Measurements from ENCODE around the gene MAPK8.

MAPK8 gene

DNA sequence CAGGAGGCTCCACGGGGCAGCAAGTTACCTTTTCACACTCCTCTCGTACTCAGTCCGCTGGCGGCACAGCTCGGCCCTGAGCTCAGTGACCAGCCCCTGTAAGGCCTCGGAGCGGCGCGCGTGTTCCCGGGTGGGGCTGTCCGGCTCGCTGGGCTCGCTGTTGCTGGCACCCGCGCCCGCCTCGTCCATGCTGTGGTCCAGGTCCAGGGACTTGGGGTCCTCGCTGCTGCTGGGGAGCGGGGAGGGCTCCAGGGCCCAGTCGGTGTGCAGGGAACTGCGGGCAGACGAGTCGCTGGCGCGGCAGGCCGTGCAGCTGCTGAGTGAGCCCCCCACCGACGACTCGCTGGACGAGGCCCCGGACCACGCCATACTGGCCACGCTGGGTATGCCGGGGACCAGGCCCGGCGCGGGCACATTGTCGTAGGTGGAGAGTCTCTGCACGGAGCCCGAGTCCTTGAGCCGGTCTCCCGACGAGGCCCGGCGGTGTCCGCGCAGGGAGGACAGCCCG, 143.8 kb downstream of the MAPK8 start:
- DNase-seq (ENCODE audit: low read depth): no peak

DNA sequence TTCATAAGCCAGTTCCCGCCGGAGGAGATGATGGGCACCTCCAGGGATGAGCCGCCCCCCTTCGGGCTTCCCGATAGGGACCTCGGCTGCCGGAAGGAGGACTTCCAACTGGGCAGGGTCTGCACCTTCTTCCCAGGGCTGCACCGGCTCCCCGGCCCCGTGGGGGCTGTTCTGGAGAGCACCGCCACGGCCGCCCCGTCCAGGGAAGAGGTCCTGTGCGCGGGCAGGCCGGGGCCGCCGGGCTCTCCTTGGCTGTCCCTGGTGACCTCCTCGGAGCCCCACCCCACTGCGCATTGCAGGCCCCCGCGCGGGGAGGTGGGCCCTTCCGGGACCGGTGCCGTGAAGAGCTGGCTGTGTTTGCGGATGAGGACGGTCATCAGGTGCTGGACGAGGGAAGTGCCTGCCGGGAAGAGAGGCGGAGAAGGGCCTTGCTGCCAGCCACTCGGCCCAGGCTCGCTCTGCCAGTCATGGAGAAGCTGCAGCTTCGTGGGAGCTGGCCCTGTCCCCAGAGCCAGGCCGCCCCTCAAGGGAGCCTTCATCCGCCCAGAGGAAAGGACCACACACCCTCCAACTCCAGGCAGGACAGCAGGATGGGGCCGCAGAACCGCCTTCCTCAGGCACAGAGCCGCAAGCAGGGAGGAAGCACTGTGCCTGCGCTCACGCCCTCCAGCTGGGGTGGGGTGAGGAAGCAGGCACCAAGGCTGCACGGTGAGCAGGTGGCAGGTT, 144.4 kb downstream of the MAPK8 start:
- DNase-seq (ENCODE audit: low read depth): no peak

DNA sequence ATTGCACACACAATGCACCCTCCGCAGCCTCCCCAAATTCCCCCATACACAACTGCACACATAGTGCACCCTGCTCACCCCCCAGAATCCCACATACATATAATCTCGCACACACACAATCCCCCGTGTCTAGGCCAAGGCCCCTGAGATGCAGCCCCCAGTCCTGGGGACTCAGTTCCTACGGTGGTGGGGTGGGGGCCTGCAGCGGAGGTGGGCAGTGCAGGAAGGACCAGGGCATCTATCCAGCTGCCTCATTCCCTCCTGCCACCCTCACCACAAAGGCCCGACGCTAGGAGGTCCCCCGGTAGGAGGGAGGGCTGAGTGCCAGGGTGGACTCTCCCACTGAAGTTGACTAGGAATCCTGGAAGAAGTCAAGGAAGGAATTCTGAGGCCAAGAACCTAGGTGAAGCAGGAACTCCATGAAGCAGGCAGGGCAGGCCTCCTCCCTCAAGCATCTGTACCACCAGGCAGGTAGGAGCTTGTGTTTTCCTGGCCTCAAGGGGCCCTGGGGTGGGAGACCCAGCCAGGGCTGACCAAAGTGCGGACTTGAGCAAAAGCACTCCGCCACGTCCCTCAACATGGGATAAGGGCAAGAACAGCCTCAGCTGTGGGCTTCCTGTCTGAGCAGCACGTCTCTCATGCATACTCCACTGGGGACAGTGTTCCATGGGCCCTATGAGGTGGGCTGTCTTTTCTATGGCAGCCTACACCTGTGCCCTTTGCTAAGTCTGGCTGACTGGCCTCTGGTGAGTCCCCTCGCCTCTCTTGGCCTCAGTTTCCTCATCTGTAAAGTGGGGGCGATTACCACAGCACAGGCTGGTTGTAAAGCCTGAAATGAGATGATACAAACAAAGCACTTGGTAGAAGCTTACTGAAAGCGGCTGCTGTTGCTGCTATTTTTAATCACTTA, 145.7 kb downstream of the MAPK8 start:
- DNase-seq (ENCODE audit: low read depth): no peak

DNA sequence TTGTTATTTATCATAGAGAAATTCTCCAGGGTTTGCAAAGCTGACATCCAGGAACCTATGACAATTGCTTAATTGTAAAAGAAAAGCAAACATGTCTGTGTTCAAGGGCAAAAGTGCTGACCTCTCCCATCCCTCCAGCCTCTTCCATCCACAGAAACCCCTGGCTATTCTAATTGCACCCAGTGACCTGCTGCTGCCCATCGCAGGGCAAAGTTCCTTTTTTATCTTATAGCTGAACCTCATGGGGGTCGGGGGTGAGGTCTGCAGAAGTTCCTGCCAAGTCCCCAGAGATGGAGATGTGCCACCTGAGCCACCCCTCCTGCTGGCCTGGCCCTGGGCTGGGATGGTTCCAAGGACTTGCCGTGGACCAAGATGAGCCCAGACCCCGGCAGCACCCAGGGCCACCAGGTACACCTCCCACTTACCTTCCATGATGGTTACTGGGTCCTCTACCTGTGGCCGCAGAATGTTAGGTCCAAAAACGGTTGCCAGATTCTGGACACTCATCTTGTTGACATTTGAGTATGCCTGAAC, 146.5 kb downstream of the MAPK8 start:
- DNase-seq (ENCODE audit: low read depth): no peak

DNA sequence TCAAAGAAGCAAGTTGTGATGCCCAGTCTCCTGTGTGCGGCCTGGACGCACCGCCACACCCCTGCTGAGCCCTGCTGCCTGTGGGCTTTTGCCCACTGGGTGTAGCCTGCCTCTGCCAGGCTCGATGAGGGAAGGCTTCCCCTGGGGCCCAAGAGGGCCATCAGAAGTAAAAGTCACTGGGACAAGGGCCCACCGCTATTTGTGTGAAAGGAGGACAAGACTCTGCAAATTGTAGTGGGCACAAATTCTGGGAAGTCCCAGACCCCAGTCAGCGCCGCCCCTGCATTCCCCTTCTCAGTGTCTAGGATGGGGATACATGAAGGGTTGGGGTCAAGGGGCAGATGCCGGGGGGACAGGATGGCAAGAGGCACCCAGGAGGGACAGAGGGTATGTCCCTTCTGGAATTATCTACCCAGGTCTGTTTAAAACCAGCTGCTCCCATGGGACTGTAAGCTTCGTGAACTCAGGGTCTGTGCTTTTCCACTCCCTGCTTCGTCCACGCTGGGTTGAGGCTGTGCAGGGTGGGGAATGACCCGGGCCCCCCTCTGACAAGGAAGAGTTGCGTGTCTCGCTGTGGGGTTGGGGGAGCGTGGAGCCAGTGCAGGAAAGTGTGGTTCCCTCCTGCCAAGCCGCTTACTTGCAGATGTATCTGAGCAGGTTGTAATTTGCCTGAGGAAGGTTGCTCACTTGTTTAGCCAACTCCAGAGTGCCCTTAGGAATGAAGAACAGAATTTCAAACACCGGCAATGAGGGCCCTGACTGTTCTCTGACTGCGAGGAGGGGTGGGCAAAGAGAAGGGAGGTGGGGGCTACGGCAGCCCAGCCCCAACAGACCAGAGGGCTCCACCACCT, 147.2 kb downstream of the MAPK8 start:
- no peak for DNase-seq (ENCODE audit: low read depth)

DNA sequence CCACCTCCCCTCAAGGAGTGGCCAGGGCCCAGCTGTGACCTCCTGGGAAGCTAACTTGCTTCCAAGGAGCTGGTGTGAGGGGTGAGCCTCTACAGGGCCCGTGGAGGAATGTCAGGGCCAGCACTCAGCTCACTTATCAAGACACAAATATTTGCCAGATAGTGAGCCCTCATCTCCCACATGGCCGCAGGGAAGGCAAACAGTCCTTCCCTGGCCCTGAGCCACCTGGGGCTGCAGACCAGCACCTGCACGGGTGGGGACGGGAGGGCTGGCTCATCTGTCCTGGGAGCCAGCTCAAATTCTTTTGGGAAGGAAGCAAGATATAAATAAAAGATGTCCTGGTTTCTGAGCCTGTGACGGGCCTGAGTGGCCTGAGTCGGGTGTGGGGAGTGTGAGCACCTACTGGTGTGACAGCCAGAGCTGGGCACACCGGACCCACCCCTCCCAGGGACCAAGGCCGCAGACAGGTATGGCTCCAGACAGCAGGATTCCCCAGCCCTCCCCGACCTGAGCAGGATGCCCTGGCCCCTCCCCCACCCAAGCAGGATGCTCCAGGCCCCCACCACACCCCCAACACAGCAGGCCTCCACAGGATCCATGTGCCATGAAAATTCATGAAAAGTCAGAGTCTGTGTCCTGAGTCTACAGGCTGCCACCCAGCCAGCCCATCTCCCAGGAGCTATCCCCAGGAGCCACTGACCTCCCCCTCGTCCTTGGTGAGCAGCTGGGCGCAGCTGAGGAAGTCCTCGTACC, 148.0 kb downstream of the MAPK8 start:
- no peak for DNase-seq (ENCODE audit: low read depth)

DNA sequence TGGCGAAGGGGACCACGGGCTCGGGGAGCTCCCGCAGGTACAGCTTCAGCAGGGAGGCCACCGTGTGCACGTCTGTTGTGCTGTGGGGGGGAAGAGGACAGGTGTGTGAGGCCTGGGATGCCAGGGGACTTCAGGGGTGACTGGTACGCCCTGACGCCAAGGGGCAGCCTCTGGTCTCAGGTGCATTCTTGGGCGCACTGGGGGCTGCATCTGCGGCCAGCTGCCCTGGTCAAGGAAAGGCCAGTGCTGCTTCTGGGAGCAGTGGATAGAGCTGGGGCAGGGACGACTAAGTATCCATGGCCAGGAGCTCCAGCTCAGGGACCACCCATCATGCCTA, 148.5 kb downstream of the MAPK8 start:
- DNase-seq (ENCODE audit: low read depth): no peak

DNA sequence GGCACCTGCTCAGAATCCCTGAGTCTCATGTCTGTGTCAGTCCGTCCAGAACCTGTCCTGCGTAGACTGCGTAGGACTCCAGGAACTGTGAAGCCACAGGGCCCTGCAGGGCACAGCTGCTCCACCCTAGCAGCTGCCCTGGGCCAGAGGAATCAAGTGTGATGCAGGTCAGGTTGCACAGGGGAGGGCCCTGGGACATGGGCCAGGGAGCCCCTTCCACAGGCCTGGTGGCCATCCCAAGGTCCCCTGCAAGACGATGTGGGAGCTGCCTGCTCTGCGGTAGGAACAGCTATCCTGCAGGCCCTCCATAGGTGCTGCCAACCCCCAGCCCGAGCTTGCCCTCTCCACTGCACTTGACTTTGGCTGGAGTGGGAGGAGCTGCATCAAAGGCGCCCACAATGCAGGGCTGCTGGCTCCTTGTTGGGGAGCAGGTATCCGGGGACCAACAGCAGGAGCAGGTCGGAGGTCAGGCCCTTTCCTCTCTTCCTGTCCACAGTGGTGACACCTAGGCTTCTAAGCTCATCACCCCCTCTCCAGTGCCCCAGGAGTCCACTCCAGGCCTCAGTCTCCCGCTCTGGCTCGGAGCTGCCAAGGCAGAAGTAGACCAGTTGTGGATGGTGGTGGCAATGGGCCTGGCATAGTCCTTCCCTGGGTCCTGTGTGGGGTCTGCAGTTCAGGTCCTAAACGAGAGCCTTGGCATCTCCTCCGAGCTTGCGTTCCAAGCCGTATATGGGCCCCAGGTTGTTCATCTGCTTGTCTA, 149.1 kb downstream of the MAPK8 start:
- no peak for DNase-seq (ENCODE audit: low read depth)

DNA sequence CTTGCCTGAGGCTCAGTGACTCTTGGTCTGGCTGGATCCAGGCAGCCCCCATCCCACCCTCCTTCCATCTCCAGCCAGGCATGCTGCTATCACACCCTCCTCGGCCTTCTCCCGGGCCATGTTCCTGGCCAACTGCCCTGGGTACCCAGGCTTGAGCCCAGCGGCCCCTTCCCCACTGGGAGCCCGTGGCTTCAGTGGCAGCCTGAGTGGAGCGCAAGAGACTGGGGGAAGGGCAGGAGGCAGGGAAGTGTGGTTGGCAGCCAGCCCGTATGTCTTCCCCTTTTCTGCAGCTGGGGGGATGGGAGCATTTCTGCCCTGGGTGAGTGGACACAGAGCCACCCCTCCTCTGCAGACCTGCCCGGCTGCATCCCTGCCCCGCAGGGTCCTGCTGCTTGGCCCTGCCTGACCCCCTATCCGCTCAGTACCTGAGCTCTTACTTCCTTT, 149.9 kb downstream of the MAPK8 start:
- no peak for DNase-seq (ENCODE audit: low read depth)

DNA sequence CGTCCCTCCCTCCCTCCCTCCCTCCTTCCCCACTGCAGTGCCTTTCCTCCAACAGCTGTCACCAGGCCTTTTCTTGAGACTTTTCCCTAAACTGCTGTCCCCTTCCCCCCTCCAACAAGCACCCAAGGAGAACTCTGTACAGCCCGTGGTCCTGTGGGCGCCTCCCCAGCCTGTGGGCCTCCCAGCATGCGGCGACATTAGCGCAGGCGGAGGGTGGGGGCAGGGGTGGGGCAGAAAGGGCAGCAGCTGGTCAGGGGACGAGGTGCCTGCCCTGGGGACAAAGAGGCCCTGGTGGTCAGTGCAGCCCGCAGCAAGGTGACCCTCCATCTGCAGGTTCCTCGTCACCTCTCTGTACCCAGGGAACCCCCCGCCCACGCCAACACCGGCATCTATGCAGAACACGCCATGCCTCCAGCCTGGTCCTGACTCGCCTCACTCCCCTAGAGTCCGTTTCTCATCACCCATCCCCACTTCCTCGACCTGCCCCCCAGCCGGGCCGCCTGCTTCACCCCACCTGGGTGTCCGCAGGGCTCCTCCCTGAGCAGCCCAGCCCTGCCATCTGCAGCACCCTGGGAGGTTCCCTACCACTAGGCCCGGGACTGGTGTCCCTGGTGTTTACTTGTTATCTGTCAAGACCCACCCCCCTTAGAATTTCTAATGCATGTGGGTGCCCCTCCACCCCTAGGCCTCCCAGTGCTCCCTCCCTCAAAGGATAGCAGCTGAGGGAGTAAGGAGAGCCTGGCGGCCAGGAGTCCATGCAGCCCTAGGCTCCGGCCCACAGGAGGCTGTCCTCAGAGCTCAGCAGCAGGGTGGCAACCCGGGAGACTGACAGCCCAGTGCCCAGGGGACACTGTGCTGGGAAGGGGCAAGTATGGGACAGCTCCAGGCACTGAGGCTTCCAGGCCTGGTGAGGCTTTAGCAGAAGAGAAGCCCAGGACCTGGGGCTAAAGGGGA, 150.6 kb downstream of the MAPK8 start:
- DNase-seq (ENCODE audit: low read depth): no peak

DNA sequence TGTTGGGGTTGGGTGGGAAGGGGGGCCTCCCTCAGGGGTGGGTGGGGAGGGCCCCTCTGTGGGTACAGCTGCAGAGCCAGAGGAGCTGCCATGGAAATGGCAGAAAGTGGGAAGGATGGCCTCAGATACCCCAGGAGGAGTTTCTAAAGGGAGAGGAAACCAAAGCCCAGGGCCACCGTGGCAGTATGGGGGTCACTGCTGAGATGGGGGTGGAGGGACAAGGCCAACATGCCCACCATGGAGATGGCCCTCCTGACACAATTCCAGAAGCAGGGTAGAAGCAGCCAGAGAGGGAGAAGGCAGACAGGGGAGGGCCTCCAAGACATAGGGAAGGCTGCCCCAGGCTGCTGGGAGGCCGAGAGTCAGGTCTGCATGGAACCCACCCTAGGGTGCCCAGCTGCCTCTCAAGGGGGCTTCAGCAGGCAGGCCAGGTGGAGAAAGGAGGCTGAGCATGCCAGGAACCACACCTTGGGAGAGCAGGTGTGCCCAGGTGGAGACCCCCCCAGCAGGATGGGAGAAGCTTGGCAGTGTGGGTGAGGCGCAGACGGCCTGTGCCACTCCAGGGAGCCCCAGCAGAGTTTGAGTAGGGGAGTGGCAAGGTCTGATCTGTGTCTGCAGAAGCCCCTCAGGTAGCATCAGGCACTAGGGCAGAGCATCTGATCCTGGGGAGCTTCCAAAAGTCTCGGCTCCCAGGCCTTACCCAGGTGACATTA, 151.6 kb downstream of the MAPK8 start:
- DNase-seq (ENCODE audit: low read depth): no peak

DNA sequence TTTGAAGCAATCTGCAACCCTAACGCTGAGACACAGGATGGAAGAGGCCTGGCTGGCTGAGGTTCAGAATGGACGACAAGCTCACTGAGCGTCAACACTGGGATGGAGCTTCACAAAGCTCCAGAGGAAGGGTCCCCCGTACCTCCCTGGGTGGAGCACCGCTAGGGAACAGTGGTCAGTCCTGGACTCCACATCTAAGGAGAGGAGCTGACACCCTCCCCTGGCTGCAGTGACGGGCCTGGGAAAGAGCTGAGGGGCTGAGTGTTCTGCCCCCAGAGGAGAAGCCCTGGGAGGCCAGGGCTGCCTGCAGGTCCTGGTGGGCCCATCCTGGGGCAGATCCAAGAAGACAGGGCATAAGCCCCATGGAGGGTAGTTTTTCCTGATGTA, 152.2 kb downstream of the MAPK8 start:
- no peak for DNase-seq (ENCODE audit: low read depth)

DNA sequence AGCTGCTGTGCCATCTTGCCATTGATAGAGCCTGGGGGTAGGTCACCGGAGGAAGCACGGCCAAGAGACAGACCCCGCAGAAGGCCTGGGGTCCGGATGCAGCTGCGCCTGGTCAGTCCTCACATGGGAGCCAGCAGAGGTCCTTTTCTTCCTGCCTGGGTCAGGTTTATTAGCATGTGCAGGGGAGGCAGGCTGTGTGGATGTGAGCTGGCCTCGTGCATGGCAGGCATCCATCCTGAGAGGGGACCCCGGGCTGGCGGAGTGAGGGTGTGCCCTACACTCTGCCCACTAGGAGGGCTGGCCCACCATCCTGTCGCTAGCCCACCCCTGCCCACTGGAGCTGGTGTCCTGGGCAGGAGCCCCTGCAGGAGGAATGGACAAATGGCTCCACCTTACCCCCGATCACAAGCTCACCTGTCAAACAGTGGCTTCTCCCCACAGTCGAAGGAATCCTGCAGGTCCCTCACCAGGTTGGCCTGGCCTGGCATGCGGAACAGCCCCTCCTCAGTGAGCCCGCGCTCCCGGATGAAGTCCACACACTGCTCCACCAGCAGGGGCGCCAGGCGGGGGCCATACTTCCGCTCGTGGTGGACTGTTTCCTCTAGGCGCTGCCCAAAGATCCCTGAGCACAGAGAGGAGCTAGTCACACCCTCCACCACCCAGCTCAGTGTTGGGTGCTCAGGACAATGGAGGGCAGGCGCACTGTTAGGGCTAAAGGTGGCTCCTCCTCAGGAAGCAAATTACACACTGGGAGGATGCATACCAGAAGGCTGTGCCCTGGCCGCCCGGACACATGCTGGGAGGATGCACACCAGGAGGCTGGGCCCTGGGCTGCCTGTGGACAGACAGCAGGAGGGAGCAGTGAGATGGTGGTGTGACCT, 153.0 kb downstream of the MAPK8 start:
- DNase-seq (ENCODE audit: low read depth): no peak

DNA sequence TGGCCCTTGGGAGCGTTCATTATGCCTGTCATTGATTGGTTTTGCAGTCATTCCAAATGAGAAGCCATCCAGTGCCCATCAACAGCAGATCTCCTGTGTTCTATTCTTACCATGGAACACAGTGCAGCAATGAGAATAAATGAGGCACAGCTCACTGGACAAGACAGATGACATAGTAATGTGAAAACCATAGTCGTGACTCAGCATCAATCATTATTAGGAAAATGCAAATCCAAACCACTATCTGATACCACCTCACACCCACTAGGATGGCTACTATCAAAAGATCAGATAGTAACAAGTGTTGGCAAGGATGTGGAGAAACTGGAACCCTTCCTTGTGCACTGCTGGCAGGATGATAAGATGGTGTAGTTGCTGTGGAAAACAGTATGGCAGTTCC, 153.7 kb downstream of the MAPK8 start:
- no peak for DNase-seq (ENCODE audit: low read depth)

DNA sequence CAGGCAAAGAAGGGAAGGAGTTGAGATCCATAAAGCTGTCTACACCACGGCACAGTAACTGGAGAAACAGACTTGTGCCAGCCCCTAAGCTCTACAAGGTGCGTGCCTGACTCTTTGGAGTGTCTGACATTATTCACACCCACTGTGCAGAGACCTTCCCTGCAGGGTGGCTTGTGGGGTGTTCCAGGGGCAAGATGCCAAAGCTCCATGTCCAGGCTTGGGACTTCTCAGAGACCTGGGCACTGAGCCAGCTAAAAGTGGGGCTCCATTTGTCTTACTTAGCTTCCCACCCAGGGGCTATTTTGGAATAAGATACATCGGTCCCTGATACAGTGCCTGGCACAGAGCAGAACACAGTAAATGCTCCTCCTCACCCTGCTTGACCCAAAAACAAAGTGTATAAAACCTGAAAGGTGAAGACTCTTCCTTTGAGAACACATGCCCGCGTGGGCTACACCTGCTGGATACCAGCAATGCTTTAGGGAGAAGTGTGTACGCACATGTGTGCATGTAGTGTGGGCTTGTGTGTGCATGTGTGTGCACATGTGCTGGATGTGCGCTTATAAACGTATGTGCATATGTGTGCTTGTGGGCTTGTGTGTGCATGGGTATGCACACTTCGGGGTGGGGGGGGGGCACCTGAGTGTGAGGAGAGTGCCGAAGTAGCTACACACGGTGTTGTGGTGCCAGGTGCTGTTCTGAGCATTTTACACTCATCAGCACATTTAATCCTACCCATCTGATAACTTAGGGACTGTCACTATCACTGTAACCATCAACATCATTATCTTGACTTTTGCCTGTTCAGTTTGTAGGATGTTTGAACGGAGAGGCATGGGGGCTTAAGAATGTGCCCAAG, 155.4 kb downstream of the MAPK8 start:
- DNase-seq (ENCODE audit: low read depth): no peak

DNA sequence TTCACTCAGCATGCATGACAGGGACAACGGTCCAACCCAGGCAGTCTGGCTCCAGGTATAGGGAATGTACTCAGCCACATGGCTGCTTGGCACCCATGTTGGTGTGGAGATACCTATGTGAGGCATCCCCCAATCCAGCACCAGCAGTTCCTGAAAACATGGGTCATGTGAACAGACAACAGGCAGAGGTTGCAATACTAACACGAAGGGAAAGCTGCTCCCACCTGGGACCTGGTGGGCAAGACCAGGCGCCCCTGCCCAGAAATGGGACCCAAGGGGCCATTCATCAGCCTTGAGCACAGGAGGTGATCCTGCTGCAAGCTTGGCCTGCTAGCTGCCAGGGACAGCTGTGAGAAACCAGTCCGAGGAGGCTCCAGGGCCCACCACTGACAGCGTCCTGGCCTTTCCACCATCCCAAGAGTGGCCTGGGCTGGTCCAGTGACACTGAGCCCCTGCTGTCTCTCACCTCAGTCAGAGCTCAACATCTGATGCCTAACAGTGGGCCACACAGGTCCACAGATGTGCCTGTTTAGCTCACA, 156.1 kb downstream of the MAPK8 start:
- no peak for DNase-seq (ENCODE audit: low read depth)
